ENCODE data around the gene ABCC4. TPM values are rescaled to one million over a fixed set of nuclear protein-coding genes. Genes with fewer than 3 reads are reported as not detected.

ABCC4 gene
- total RNA-seq, 1 donor from 2014 or later, result 1.7 TPM

DNA sequence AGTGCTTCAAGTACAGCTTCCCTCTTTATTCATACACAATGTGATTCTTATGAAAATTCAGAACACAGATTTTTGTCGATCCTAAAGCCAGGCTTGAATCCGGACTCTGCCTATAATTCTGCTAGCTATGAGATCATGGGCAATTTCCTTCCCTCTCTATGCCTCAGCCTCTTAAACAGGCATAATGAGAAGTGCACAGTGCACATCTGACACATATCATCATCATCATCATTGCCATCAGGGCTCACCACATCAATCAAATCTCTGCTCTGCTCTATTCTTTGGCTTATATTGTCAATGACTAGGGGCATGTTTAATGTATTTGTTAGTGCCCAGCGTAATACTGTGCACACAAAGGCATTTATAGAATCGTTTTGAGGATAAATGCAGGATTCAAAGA, 269.1 kb downstream of the ABCC4 start:
- Mint-ChIP-seq H3K36me3 (ENCODE audit: unreplicated experiment) (no peaks in the 10 kb centered on the region), H3K9me3 (ENCODE audit: unreplicated experiment) (no peaks in the 10 kb centered on the region), H3K4me3 (ENCODE audit: unreplicated experiment) (no peak overlapping the region), H3K27me3 (ENCODE audit: unreplicated experiment) (no peaks in the 10 kb centered on the region), H3K27ac (ENCODE audit: unreplicated experiment) (no peak overlapping the region), H3K4me1 (ENCODE audit: low read depth, unreplicated experiment) (no peaks in the 10 kb centered on the region)
- no peak for DNase-seq
- TF ChIP-seq, protein P1, sequence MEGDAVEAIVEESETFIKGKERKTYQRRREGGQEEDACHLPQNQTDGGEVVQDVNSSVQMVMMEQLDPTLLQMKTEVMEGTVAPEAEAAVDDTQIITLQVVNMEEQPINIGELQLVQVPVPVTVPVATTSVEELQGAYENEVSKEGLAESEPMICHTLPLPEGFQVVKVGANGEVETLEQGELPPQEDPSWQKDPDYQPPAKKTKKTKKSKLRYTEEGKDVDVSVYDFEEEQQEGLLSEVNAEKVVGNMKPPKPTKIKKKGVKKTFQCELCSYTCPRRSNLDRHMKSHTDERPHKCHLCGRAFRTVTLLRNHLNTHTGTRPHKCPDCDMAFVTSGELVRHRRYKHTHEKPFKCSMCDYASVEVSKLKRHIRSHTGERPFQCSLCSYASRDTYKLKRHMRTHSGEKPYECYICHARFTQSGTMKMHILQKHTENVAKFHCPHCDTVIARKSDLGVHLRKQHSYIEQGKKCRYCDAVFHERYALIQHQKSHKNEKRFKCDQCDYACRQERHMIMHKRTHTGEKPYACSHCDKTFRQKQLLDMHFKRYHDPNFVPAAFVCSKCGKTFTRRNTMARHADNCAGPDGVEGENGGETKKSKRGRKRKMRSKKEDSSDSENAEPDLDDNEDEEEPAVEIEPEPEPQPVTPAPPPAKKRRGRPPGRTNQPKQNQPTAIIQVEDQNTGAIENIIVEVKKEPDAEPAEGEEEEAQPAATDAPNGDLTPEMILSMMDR (IDR thresholded peaks at IDR 0.05; ENCODE audit: partially characterized antibody, unreplicated experiment), result no peak

DNA sequence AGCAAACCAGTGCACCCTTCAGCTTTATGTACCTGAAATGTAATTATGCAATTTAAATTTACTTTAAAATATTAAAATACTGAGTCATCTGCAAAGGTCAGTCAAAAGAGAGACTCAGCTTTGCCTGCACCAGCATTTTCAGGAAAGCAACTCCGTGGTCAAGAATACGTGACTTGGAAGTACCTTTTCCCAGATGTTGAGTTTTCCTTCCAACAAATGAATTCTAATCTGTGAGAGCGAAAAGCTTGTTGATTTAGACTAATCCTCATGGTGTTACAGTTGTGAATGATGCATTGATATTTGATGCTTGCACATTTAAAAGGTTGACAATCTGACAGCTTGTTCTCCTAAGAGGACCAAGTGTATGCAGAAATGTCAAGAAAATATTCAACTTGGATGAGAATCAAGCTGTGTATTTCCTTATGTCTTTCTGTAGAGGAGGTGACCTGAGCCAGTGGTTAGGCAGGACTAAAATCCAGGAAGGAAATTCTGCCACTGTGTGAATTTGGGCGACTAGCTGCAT, 270.4 kb downstream of the ABCC4 start:
- Mint-ChIP-seq H3K27me3 (ENCODE audit: unreplicated experiment) (peaks cover 1% of the 10 kb centered on the region), H3K36me3 (ENCODE audit: unreplicated experiment) (no peaks in the 10 kb centered on the region), H3K9me3 (ENCODE audit: unreplicated experiment) (no peaks in the 10 kb centered on the region), H3K27ac (ENCODE audit: unreplicated experiment) (no peak overlapping the region), H3K4me1 (ENCODE audit: low read depth, unreplicated experiment) (no peaks in the 10 kb centered on the region), H3K4me3 (ENCODE audit: unreplicated experiment) (no peak overlapping the region)
- DNase-seq, result no peak
- TF ChIP-seq, protein P1 (IDR thresholded peaks at IDR 0.05; ENCODE audit: partially characterized antibody, unreplicated experiment), result no peak

DNA sequence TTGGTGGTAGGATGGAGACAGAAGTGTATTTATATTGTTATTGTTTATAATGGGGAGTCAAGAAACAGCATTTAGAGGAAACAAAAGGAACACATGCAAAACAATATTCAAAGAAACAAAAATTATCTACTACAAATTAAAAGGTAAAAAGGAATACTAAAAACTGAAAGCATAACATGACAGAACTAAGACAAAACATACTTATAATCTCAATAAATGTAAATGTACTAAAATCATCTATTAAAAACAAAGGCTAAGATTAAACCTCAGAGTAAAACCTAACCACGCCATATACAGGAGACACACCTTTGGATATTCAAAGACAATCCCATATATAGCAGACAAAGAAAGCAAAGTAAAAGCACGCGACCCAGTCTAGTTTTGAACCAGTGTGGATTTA, 273.6 kb downstream of the ABCC4 start:
- Mint-ChIP-seq H3K9me3 (ENCODE audit: unreplicated experiment) (peaks cover 1% of the 10 kb centered on the region), H3K36me3 (ENCODE audit: unreplicated experiment) (no peaks in the 10 kb centered on the region), H3K27ac (ENCODE audit: unreplicated experiment) (no peak overlapping the region), H3K4me3 (ENCODE audit: unreplicated experiment) (no peak overlapping the region), H3K27me3 (ENCODE audit: unreplicated experiment) (peaks cover 1% of the 10 kb centered on the region), H3K4me1 (ENCODE audit: low read depth, unreplicated experiment) (no peaks in the 10 kb centered on the region)
- TF ChIP-seq, protein P1 (IDR thresholded peaks at IDR 0.05; ENCODE audit: partially characterized antibody, unreplicated experiment), result no peak
- no peak for DNase-seq

DNA sequence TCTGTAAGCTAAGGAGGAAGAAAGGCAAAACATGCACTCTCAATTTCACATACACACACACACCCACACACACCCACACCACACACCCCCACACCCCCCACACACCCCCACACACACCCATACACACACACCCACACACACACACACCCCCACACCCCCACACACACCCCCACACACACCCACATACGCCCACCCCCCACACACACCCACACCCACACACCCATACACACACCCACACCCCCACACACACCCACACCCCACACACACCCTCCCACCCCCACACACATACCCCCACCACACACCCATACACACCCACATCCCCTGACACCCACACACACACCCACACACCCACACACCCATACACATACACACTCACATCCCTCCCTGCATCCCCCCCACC, 276.1 kb downstream of the ABCC4 start:
- H3K36me3 Mint-ChIP-seq (ENCODE audit: unreplicated experiment), result no peaks in the 10 kb centered on the region
- H3K9me3 Mint-ChIP-seq (ENCODE audit: unreplicated experiment), result peaks cover 1% of the 10 kb centered on the region
- H3K4me1 Mint-ChIP-seq (ENCODE audit: low read depth, unreplicated experiment), result no peaks in the 10 kb centered on the region
- TF ChIP-seq, protein P1 (IDR thresholded peaks at IDR 0.05; ENCODE audit: partially characterized antibody, unreplicated experiment), result no peak
- no peak overlapping the region for H3K27ac Mint-ChIP-seq (ENCODE audit: unreplicated experiment)
- H3K4me3 Mint-ChIP-seq (ENCODE audit: unreplicated experiment), result no peak overlapping the region
- H3K27me3 Mint-ChIP-seq (ENCODE audit: unreplicated experiment), result peaks cover 1% of the 10 kb centered on the region
- DNase-seq, result no peak

DNA sequence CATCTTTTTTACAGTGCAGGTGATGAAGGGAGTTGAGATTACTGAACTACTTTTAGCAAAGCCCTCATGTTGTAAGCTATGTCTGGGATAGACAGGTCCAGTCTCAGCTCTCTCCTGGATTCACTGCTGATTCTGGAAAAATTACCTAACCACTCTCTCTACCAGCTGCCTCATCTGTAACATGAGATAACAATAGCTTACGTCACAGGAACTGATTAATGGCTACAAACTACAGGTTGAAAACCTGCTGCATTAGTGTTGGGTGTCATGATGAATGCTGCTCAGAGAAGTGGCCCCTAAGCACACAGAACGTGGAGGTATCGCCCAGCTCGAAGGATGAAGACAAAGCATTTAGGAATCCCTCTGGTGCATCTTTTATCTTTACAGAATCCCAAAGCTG, 277.8 kb downstream of the ABCC4 start:
- TF ChIP-seq, protein P1 (IDR thresholded peaks at IDR 0.05; ENCODE audit: partially characterized antibody, unreplicated experiment), result no peak
- no peak for DNase-seq
- no peak overlapping the region for H3K4me3 Mint-ChIP-seq (ENCODE audit: unreplicated experiment)
- H3K36me3 Mint-ChIP-seq (ENCODE audit: unreplicated experiment), result no peaks in the 10 kb centered on the region
- peaks cover 1% of the 10 kb centered on the region for H3K9me3 Mint-ChIP-seq (ENCODE audit: unreplicated experiment)
- no peaks in the 10 kb centered on the region for H3K4me1 Mint-ChIP-seq (ENCODE audit: low read depth, unreplicated experiment)
- peaks cover 1% of the 10 kb centered on the region for H3K27me3 Mint-ChIP-seq (ENCODE audit: unreplicated experiment)
- no peak overlapping the region for H3K27ac Mint-ChIP-seq (ENCODE audit: unreplicated experiment)

All from glutamatergic neuron (in vitro differentiated cells).